ENCODE measurements around the gene TATDN2.
"Not testable (repeated sequence)": the region's sequence is repeated elsewhere in the genome, so short reads cannot be mapped to it uniquely, and the experiment has no call there.

The TATDN2 gene

GRCh38 chr3:10291641-10292040, 43.4 kb downstream of the TATDN2 start:
- no peak for DNase-seq (ENCODE audit: low read depth in 2 of 2)

- DNase-seq (ENCODE audit: low read depth in 2 of 2), result no peak
Measured at GRCh38 chr3:10292505-10293419, 44.5 kb downstream of the TATDN2 start, which contains the start of gene GHRL. Gene GHRL (minus strand): TSS chr3:10292947. CDS start chr3:10290180, 2,767 bp downstream.

- DNase-seq (ENCODE audit: low read depth in 2 of 2), result no peak
Measured at GRCh38 chr3:10294030-10294586, 45.8 kb downstream of the TATDN2 start.

GRCh38 chr3:10298064-10298463, 49.8 kb downstream of the TATDN2 start:
- not testable (repeated sequence) for DNase-seq (ENCODE audit: low read depth in 2 of 2)

- DNase-seq (ENCODE audit: low read depth in 2 of 2), result no peak
Measured at GRCh38 chr3:10299175-10299574, 50.9 kb downstream of the TATDN2 start.

GRCh38 chr3:10299679-10300078, 51.4 kb downstream of the TATDN2 start:
- no peak for DNase-seq (ENCODE audit: low read depth in 2 of 2)

GRCh38 chr3:10300087-10300486, 51.8 kb downstream of the TATDN2 start:
- no peak for DNase-seq (ENCODE audit: low read depth in 2 of 2)

- DNase-seq (ENCODE audit: low read depth in 2 of 2), result no peak
Measured at GRCh38 chr3:10303105-10303504, 54.8 kb downstream of the TATDN2 start.

GRCh38 chr3:10303785-10304184, 55.5 kb downstream of the TATDN2 start:
- DNase-seq (ENCODE audit: low read depth in 2 of 2), result no peak

- DNase-seq (ENCODE audit: low read depth in 2 of 2), result no peak
Measured at GRCh38 chr3:10304905-10305304, 56.6 kb downstream of the TATDN2 start.

GRCh38 chr3:10305331-10305902, 57.2 kb downstream of the TATDN2 start:
- no peak for DNase-seq (ENCODE audit: low read depth in 2 of 2)

- DNase-seq (ENCODE audit: low read depth in 2 of 2), result no peak
Measured at GRCh38 chr3:10306156-10306555, 57.9 kb downstream of the TATDN2 start.

GRCh38 chr3:10308678-10309077, 60.4 kb downstream of the TATDN2 start:
- no peak for DNase-seq (ENCODE audit: low read depth in 2 of 2)

- no peak for DNase-seq (ENCODE audit: low read depth in 2 of 2)
Measured at GRCh38 chr3:10309736-10310135, 61.5 kb downstream of the TATDN2 start.

- DNase-seq (ENCODE audit: low read depth in 2 of 2), result no peak
Measured at GRCh38 chr3:10310578-10310977, 62.3 kb downstream of the TATDN2 start.

GRCh38 chr3:10311710-10312109, 63.5 kb downstream of the TATDN2 start:
- no peak for DNase-seq (ENCODE audit: low read depth in 2 of 2)

- DNase-seq (ENCODE audit: low read depth in 2 of 2), result no peak
Measured at GRCh38 chr3:10312391-10312790, 64.1 kb downstream of the TATDN2 start.

- no peak for DNase-seq (ENCODE audit: low read depth in 2 of 2)
Measured at GRCh38 chr3:10312861-10313260, 64.6 kb downstream of the TATDN2 start.

GRCh38 chr3:10315101-10315500, 66.8 kb downstream of the TATDN2 start:
- no peak for DNase-seq (ENCODE audit: low read depth in 2 of 2)

GRCh38 chr3:10315771-10316344, 67.6 kb downstream of the TATDN2 start:
- no peak for DNase-seq (ENCODE audit: low read depth in 2 of 2)

GRCh38 chr3:10317311-10317960, 69.2 kb downstream of the TATDN2 start:
- DNase-seq (ENCODE audit: low read depth in 2 of 2), result no peak

- no peak for DNase-seq (ENCODE audit: low read depth in 2 of 2)
Measured at GRCh38 chr3:10317961-10318350, 69.7 kb downstream of the TATDN2 start.

Measured in stimulated activated CD4-positive, alpha-beta T cell treated with anti-CD3 and anti-CD28 coated beads, Interleukin-12 subunit alpha, Interleukin-12 subunit beta, amount 100 ng/mL, for 24 hours (primary cell).